ENCODE measurements around the gene RAD51C.
"Not testable (repeated sequence)": the region's sequence is repeated elsewhere in the genome, so short reads cannot be mapped to it uniquely, and the experiment has no call there.

The RAD51C gene

DNA sequence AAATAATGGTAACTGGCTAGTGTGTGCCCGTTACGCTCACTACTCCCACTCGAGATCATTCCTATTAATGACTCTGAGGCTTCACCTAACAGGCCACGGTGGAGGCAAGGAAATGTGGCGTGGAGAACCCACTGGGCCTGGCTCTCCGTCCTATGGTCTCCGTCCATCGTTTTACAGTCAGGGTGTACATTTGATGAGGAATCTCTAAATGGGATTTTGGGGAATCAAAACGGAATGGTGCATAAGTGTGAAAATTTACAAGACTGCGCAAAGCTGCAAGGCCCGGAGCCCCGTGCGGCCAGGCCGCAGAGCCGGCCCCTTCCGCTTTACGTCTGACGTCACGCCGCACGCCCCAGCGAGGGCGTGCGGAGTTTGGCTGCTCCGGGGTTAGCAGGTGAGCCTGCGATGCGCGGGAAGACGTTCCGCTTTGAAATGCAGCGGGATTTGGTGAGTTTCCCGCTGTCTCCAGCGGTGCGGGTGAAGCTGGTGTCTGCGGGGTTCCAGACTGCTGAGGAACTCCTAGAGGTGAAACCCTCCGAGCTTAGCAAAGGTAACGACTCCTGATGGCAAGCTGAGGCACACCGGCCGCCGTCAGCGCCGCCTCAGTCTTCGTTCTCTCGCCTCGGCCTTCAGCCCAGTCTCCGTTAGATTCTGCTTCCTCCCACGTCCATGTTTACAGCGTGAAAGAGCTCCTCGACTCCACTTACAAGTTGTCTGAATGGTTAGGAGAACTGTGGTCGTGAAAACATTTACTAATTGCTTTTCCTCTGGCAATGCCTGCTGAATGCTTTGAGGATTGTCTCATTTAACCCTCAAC is at the start of gene RAD51C:
Gene RAD51C, plus strand, starts transcription at position 364 of the 817 bp plus-strand sequence. Its CDS starts 42 bp downstream, at position 406.
- no peak for TF ChIP-seq CTCF (IDR thresholded peaks at IDR 0.05; ENCODE audit: control extremely low read depth, extremely low read depth, low read depth, missing control alignments)
- DNase-seq (ENCODE audit: extremely low spot score) = peak; percentile 91
- ChIA-PET CTCF (interaction anchor here (1.2 to 2.8 kb wide), 3 partner anchors 10 to 115 kb away, joined by 5 to 9 read pairs (median 5); no protein-coding TSS in a partner anchor), POLR2A (interaction anchor here (0.5 to 1.8 kb wide), 3 partner anchors 34 to 1252 kb away, joined by 3 to 19 read pairs (median 9); no protein-coding TSS in a partner anchor)

DNA sequence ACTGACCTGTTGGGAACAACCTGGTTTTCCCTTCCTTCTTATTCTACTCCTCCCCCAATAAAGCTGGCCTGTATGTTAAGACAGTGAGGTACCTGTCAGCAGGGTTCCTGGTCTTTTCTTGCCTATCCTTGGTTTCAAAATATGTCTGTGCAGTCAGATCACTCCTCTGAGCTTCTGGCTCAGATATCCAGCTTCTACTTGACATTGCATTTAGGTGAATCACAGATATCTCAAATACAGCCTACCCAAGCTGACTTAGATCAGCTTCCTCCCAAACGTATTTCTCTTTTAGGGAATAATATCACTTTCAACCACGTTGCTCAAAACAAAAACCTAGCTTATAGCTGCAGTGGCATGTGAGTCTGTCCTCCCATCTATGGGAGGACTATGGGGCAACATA is 49.3 kb upstream of the RAD51C start:
- TF ChIP-seq CTCF (IDR thresholded peaks at IDR 0.05; ENCODE audit: control extremely low read depth, extremely low read depth, low read depth, missing control alignments) = no peak
- DNase-seq (ENCODE audit: extremely low spot score) = no peak
- POLR2A ChIA-PET = interaction anchor here (0.8 to 2.3 kb wide), 2 partner anchors 12 to 15 kb away, joined by 9 to 21 read pairs; no protein-coding TSS in a partner anchor
- CTCF ChIA-PET = interaction anchor here (1.4 to 2.8 kb wide), 3 partner anchors 12 to 55 kb away, joined by 3 to 8 read pairs (median 6); no protein-coding TSS in a partner anchor

GRCh38 chr17:58648236-58648635 is 44.2 kb upstream of the RAD51C start:
- no peak for TF ChIP-seq CTCF (IDR thresholded peaks at IDR 0.05; ENCODE audit: control extremely low read depth, extremely low read depth, low read depth, missing control alignments)
- ChIA-PET CTCF (interaction anchor here (1.2 kb wide), 1 partner anchor 49 kb away, joined by 3 read pairs; no protein-coding TSS in a partner anchor), POLR2A (interaction anchor here (1.1 to 1.4 kb wide), 2 partner anchors 10 to 16 kb away, joined by 4 to 8 read pairs; no protein-coding TSS in a partner anchor)
- no peak for DNase-seq (ENCODE audit: extremely low spot score)

DNA sequence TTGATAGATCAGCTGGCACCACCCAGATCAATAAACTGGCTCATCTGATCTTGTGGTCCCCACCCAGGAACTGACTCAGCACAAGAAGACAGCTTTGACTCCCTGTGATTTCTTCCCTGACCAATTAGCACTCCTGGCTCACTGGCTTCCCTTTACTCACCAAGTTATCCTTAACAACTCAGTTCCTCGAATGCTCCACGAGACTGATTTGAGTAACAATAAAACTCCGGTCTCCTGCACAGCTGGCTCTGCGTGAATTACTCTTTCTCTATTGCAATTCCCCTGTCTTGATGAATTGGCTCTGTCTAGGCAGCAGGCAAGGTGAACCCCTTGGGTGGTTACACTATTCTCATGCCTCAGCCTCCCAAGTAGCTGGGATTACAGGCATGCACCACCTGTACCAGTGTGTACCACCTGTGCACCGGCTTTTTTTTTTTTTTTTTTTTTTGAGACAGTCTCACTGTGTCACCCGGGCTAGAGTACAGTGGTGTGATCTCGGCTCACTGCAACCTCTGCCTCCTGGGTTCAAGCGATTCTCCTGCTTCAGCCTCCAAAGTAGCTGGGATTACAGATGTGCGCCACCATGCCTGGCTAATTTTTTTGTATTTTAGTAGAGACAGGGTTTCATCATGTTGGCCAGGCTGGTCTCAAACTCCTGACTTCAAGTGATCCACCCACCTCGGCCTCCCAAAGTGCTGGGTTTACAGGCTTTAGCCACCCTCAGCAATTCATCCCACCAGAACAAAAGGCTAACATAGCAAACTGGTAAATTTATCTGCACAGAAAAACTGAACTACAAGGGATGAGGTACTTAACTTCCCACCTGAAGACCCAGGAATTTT is 34.2 kb upstream of the RAD51C start:
- DNase-seq (ENCODE audit: extremely low spot score) = not testable (repeated sequence)
- CTCF ChIA-PET = interaction anchor here (1.3 kb wide), 1 partner anchor 12 kb away, joined by 4 read pairs; no protein-coding TSS in a partner anchor
- POLR2A ChIA-PET = interaction anchor here (0.6 to 7.3 kb wide), 34 partner anchors 7 to 1056 kb away, joined by 3 to 238 read pairs (median 4); partner anchors contain the start of genes PRR11, RAD51C, SKA2 and TEX14

- CTCF ChIA-PET = no interaction called here
- TF ChIP-seq CTCF (IDR thresholded peaks at IDR 0.05; ENCODE audit: control extremely low read depth, extremely low read depth, low read depth, missing control alignments) = no peak
- peak; percentile 85 for DNase-seq (ENCODE audit: extremely low spot score)
- POLR2A ChIA-PET = interaction anchor here (0.6 to 7.3 kb wide), 34 partner anchors 10 to 552 kb away, joined by 3 to 238 read pairs (median 4); partner anchors contain the start of genes PRR11, RAD51C, SKA2 and TEX14
Observed at GRCh38 chr17:58658804-58659713, 33.3 kb upstream of the RAD51C start.

GRCh38 chr17:58659714-58660084 is 32.7 kb upstream of the RAD51C start:
- POLR2A ChIA-PET = interaction anchor here (0.6 to 7.3 kb wide), 3 partner anchors 11 to 345 kb away, joined by 4 to 238 read pairs (median 7); no protein-coding TSS in a partner anchor
- CTCF ChIA-PET; DNase-seq (ENCODE audit: extremely low spot score): not testable (repeated sequence)
